GM12878 (cell line): ENCODE results near the gene AADAC. TPM values are rescaled to one million over a fixed set of nuclear protein-coding genes. Genes with fewer than 3 reads are reported as not detected.

ENCODE experiments used
- ATAC-seq: fragments of 200-7000 bp; cut with Tn5 transposase; 3 replicates; pipeline ENCODE4 v1.9.1; 2020; ENCODE audit warnings: mild to moderate bottlenecking, moderate library complexity
- BruUV-seq: library from RNA; stranded (reverse); fragments of 400-500 nt; replicated peaks from 2 replicates; lab custom pipeline; 2021; lab: Mats Ljungman, UMichigan
- CTCF ChIA-PET: fragments of 300-600 bp; sonication (Branson Sonifier 250); formaldehyde crosslinking; extraction: SDS; loops from one replicate; lab custom pipeline; 2021; ENCODE audit warnings: inconsistent platforms; lab: Yijun Ruan, JAX
- POLR2A ChIA-PET: fragments of 350-600 bp; formaldehyde crosslinking; extraction: SDS; loops from one replicate; lab custom pipeline; 2021; ENCODE audit warnings: inconsistent platforms; lab: Charles Lee
- RAD21 ChIA-PET: fragments of 300-600 bp; sonication (Branson Sonifier 250); formaldehyde crosslinking; loops from one replicate; lab custom pipeline; 2023; ENCODE audit warnings: antibody characterized with exemption; ENCODE audit not compliant: unreplicated experiment; lab: Charles Lee
- SMC1A ChIA-PET: fragments of 300-600 bp; sonication (Branson Sonifier 250); formaldehyde crosslinking; loops from one replicate; lab custom pipeline; 2023; ENCODE audit not compliant: unreplicated experiment, uncharacterized antibody; lab: Charles Lee
- DNase-seq: peaks from one replicate; pipeline ENCODE4 v3.0.0-alpha.2; 2011; ENCODE audit warnings: low read depth, low spot score
- FAIRE-seq: peaks from 3 replicates; lab custom pipeline; 2011; peaks lifted over from hg19 to GRCh38; lab: Jason Lieb, UNC
- H2AFZ ChIP-seq: 2 replicates; pipeline ENCODE4 v1.6.0; 2011; ENCODE audit warnings: low read depth, low read length, control low read depth; ENCODE audit not compliant: control insufficient read depth
- H3K27ac ChIP-seq: 2 replicates; pipeline ENCODE4 v1.5.1; 2011; ENCODE audit warnings: control low read depth; ENCODE audit not compliant: control insufficient read depth, insufficient read depth
- H3K27me3 ChIP-seq, 2 experiments: replicated peaks in 1 of 2; 2 replicates each; pipeline versions ENCODE4 v1.6.0 to v1.6.1; 2011; ENCODE audit warnings: low read length in 1 of 2; ENCODE audit not compliant: control insufficient read depth in 2 of 2, insufficient read depth in 2 of 2
- H3K36me3 ChIP-seq, 2 experiments: 2 replicates each; pipeline ENCODE4 v1.5.1; 2011; ENCODE audit warnings: low read length in 1 of 2; ENCODE audit not compliant: control insufficient read depth in 2 of 2, insufficient read depth in 2 of 2
- H3K4me1 ChIP-seq: 2 replicates; pipeline ENCODE4 v1.6.1; 2011; ENCODE audit warnings: mild to moderate bottlenecking, low read length, moderate library complexity, mixed read lengths; ENCODE audit not compliant: control insufficient read depth, insufficient read depth
- H3K4me2 ChIP-seq: 2 replicates; pipeline ENCODE4 v1.6.0; 2011; ENCODE audit warnings: control low read depth; ENCODE audit not compliant: control insufficient read depth, insufficient read depth
- H3K4me3 ChIP-seq: fragments of 200-600 bp; sonication (generic); 2 replicates; pipeline ENCODE4 v1.5.1; 2016
- H3K79me2 ChIP-seq: 2 replicates; pipeline ENCODE4 v1.6.0; 2011; ENCODE audit warnings: low read length; ENCODE audit not compliant: control insufficient read depth, insufficient read depth
- H3K9ac ChIP-seq: 2 replicates; pipeline ENCODE4 v1.8.0; 2011; ENCODE audit warnings: low read length, control low read depth, mixed read lengths; ENCODE audit not compliant: control insufficient read depth, insufficient read depth
- H3K9me3 ChIP-seq: replicated peaks from 3 replicates; pipeline ENCODE4 v1.5.1; 2011; ENCODE audit warnings: mild to moderate bottlenecking, low read length; ENCODE audit not compliant: control insufficient read depth, insufficient read depth
- H4K20me1 ChIP-seq: 2 replicates; pipeline ENCODE4 v1.6.0; 2011; ENCODE audit not compliant: control insufficient read depth, insufficient read depth
- CHD4 ChIP-seq: fragments of 200-600 bp; sonication (generic); IDR thresholded peaks from 2 replicates; pipeline ENCODE4 v1.6.1; 2016; ENCODE audit warnings: mild to moderate bottlenecking
- EGR1 ChIP-seq, 2 experiments: IDR thresholded peaks; 1 replicate in 1 of 2; 2 replicates in 1 of 2; pipeline ENCODE4 v1.6.1; 2011 to 2012; ENCODE audit warnings: low read depth in 2 of 2, low read length in 2 of 2, borderline replicate concordance in 1 of 2, mild to moderate bottlenecking in 1 of 2, moderate library complexity in 1 of 2
- HDAC6 ChIP-seq: fragments of 200-600 bp; sonication (generic); IDR thresholded peaks from one replicate; pipeline ENCODE4 v1.8.0; 2017; ENCODE audit warnings: antibody characterized with exemption; ENCODE audit not compliant: unreplicated experiment
- KDM1A ChIP-seq: fragments of 200-600 bp; sonication (generic); IDR thresholded peaks from 2 replicates; pipeline ENCODE4 v1.6.1; 2016; ENCODE audit warnings: borderline replicate concordance
- MXI1 ChIP-seq: fragments of 150-350 bp; IDR thresholded peaks from 2 replicates; pipeline ENCODE4 v1.6.1; 2011; ENCODE audit warnings: low read depth, mild to moderate bottlenecking, inconsistent platforms, low read length, improper control_type of control experiment
- NBN ChIP-seq: fragments of 450-650 bp; IDR thresholded peaks from 2 replicates; pipeline ENCODE4 v1.6.1; 2016
- PAX8 ChIP-seq: fragments of 450-650 bp; IDR thresholded peaks from 2 replicates; pipeline ENCODE4 v1.6.1; 2017; ENCODE audit warnings: mild to moderate bottlenecking, moderate library complexity
- RAD21 ChIP-seq: IDR thresholded peaks from 2 replicates; pipeline ENCODE4 v1.6.1; 2011; ENCODE audit warnings: mild to moderate bottlenecking, low read depth, low read length, moderate library complexity; ENCODE audit not compliant: insufficient read depth
- SIX5 ChIP-seq: IDR thresholded peaks from 2 replicates; pipeline ENCODE4 v1.6.1; 2011; ENCODE audit warnings: mild to moderate bottlenecking, low read depth, low read length, moderate library complexity; ENCODE audit not compliant: severe bottlenecking
- SMARCA5 ChIP-seq: fragments of 450-650 bp; IDR thresholded peaks from 2 replicates; pipeline ENCODE4 v1.6.1; 2017; ENCODE audit warnings: mild to moderate bottlenecking
- SMC3 ChIP-seq: IDR thresholded peaks from 2 replicates; pipeline ENCODE4 v1.6.1; 2011; ENCODE audit warnings: low read length, improper control_type of control experiment, borderline replicate concordance
- TCF7 ChIP-seq: IDR thresholded peaks from 2 replicates; pipeline ENCODE4 v1.6.1; 2014; ENCODE audit warnings: antibody characterized with exemption, borderline replicate concordance
- YY1 ChIP-seq: IDR thresholded peaks from 2 replicates; pipeline ENCODE4 v1.6.1; 2011; ENCODE audit warnings: low read depth, mild to moderate bottlenecking, low read length
- WGBS: methylation state at CpG from one replicate; pipeline ENCODE4 v1.1.6; 2016; ENCODE audit warnings: low lambda C conversion rate; ENCODE audit not compliant: insufficient replicate concordance, insufficient coverage; ENCODE audit errors: missing lambda C conversion rate; 5-methylcytosine and 5-hydroxymethylcytosine counted together
- in situ Hi-C: fragments of 300-500 bp; cut with MboI; formaldehyde crosslinking; loops from 9 replicates; pipeline ENCODE4 v1.14.3; 2018; ENCODE audit warnings: mixed read lengths
- intact Hi-C: fragments of 100-400 bp; cut with micrococcal nuclease; formaldehyde crosslinking; loops from one replicate; pipeline ENCODE4 v1.14.2; 2022; ENCODE audit not compliant: unreplicated experiment
- polyA plus RNA-seq, 11 experiments: library from polyadenylated mRNA; depleted of rRNA in 4 of 11; unstranded in 6 of 11; stranded (reverse) in 5 of 11; fragments of >200 nt; fragmentation: Nextera tagmentation in 4 of 11; fragmentation: Illumina TruSeq in 1 of 11; extraction: Ambion mirVana in 4 of 11; extraction: Trizol in 1 of 11; gene quantifications; 1 replicate in 1 of 11; 2 replicates in 10 of 11; pipeline versions ENCODE4 v1.2.1 to v1.2.3, GENCODE V29; 2011 to 2016; ENCODE audit warnings: inconsistent platforms in 2 of 11, missing spikeins in 2 of 11, low read depth in 1 of 11
- total RNA-seq, 4 experiments: library from RNA; depleted of rRNA in 3 of 4; stranded (reverse); fragments of >200 nt in 3 of 4; fragmentation: Illumina TruSeq in 1 of 4; extraction: Trizol in 1 of 4; gene quantifications; 2 replicates each; pipeline versions ENCODE4 v1.2.1 to v1.2.3, GENCODE V29; 2013 to 2021
- TF ChIP-seq, protein P1 (sequence below): fragments of 450-650 bp; formaldehyde crosslinking; IDR thresholded peaks from 2 replicates; pipeline ENCODE4 v1.4.0; 2022; ENCODE audit warnings: mild to moderate bottlenecking, moderate library complexity
- TF ChIP-seq, protein P2 (sequence below): fragments of 450-650 bp; conservative IDR thresholded peaks from 2 replicates; pipeline ENCODE4 v1.6.1; 2017; ENCODE audit warnings: mild to moderate bottlenecking, moderate library complexity

Gene AADAC
- total and polyA plus RNA-seq, 10 of the 15 experiments (the other 5 are each of a cell fraction or from before 2014, with no cell fraction given) = 0.13 TPM; not detected in 9

DNA sequence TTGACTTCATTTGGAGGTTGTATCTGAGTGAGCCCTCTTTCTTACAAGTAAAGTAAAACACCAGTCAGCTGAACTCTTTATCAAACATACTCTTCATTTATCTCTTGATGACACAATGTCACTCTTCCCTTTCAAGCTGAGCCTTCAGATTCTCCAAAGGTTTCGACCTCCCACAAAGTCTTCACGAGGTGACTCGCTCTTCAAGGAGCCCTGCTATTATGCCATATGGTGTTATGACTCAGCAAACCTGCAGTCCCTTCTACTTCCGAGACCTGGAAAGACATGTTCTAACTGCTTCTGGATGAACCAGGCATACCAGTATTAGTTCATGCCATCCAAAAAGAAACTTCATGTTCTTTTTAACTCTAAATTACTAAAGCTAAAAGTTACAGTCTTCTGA lies 23.1 kb downstream of the AADAC start (continued):
- TF ChIP-seq, protein P1, sequence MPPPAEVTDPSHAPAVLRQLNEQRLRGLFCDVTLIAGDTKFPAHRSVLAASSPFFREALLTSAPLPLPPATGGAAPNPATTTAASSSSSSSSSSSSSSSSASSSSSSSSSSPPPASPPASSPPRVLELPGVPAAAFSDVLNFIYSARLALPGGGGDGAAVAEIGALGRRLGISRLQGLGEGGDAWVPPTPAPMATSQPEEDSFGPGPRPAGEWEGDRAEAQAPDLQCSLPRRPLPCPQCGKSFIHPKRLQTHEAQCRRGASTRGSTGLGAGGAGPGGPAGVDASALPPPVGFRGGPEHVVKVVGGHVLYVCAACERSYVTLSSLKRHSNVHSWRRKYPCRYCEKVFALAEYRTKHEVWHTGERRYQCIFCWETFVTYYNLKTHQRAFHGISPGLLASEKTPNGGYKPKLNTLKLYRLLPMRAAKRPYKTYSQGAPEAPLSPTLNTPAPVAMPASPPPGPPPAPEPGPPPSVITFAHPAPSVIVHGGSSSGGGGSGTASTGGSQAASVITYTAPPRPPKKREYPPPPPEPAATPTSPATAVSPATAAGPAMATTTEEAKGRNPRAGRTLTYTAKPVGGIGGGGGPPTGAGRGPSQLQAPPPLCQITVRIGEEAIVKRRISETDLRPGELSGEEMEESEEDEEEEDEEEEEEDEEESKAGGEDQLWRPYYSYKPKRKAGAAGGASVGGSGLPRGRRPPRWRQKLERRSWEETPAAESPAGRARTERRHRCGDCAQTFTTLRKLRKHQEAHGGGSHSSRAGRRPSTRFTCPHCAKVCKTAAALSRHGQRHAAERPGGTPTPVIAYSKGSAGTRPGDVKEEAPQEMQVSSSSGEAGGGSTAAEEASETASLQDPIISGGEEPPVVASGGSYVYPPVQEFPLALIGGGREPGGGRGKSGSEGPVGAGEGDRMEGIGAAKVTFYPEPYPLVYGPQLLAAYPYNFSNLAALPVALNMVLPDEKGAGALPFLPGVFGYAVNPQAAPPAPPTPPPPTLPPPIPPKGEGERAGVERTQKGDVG = no peak
- TF ChIP-seq NBN (no peak), EGR1 (IDR thresholded peaks at IDR 0.05; ENCODE audit: borderline replicate concordance in 1 of 2, low read depth in 2 of 2, low read length in 2 of 2) (no peak)
- TF ChIP-seq, protein P2, sequence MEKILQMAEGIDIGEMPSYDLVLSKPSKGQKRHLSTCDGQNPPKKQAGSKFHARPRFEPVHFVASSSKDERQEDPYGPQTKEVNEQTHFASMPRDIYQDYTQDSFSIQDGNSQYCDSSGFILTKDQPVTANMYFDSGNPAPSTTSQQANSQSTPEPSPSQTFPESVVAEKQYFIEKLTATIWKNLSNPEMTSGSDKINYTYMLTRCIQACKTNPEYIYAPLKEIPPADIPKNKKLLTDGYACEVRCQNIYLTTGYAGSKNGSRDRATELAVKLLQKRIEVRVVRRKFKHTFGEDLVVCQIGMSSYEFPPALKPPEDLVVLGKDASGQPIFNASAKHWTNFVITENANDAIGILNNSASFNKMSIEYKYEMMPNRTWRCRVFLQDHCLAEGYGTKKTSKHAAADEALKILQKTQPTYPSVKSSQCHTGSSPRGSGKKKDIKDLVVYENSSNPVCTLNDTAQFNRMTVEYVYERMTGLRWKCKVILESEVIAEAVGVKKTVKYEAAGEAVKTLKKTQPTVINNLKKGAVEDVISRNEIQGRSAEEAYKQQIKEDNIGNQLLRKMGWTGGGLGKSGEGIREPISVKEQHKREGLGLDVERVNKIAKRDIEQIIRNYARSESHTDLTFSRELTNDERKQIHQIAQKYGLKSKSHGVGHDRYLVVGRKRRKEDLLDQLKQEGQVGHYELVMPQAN = no peak
- TF ChIP-seq, all 136 proteins: peak for 0

DNA sequence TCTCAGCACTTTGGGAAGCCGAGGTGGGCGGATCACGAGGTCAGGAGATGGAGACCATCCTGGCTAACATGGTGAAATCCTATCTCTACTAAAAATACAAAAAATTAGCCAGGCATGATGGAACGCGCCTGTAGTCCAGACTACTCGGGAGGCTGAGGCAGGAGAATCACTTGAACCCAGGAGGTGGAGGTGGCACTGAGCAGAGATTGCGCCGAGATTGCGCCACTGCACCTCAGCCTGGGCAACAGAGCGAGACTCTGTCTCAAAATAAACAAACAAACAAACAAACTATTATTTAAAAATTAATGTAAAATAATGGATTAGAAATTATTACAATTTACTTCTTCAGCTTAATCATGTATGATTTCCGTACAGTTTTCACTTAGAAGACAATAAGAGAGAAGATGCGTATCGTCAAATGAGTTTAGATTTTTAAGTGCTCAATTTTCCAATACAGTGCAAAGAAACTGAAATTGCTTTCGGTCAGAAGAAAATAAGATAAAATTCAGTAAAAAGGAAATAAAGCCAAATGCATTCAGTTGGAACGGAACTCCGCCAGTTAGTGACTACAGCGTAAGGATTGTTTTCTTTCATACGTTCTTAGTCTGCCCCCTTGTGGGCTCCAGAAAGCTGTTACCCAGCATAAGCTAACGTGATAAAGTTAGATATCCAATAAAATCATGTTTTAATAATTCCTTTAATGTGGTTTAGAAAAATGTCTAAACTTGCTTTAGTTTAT lies 24.8 kb downstream of the AADAC start:
- Histone ChIP-seq H3K9ac (no peak overlapping the region), H4K20me1 (no peaks in the 10 kb centered on the region), H3K27ac (no peak overlapping the region), H3K9me3 (no peaks in the 10 kb centered on the region), H3K79me2 (no peaks in the 10 kb centered on the region), H3K4me3 (no peak overlapping the region), H3K4me2 (no peak overlapping the region), H3K4me1 (no peaks in the 10 kb centered on the region), H2AFZ (no peak overlapping the region), H3K36me3 (no peaks in the 10 kb centered on the region), H3K27me3 (no peaks in the 10 kb centered on the region)
- intact Hi-C loops = loop anchor here (1.0 to 5.0 kb wide), 5 partner anchors 80 to 670 kb away; no protein-coding TSS in a partner anchor
- in situ Hi-C loops = loop anchor here (10.0 kb wide), 1 partner anchor 404 kb away; no protein-coding TSS in a partner anchor
- CTCF ChIA-PET = interaction anchor here (0.7 to 4.9 kb wide), 24 partner anchors 9 to 676 kb away, joined by 3 to 55 read pairs (median 4); partner anchors contain the start of gene P2RY14
- POLR2A ChIA-PET = no interaction called here
- WGBS = 48% methylated on average over 19 of the region's 19 CpGs
- ATAC-seq = peak; percentile 87
- SMC1A ChIA-PET = interaction anchor here (0.6 to 4.3 kb wide), 15 partner anchors 9 to 671 kb away, joined by 3 to 38 read pairs (median 3); no protein-coding TSS in a partner anchor
- peak; percentile 85 for FAIRE-seq
- no TSS peak for BruUV-seq
- RAD21 ChIA-PET = interaction anchor here (0.6 to 2.7 kb wide), 13 partner anchors 38 to 1214 kb away, joined by 3 to 16 read pairs (median 3); no protein-coding TSS in a partner anchor
- DNase-seq = peak; percentile 2
- TF ChIP-seq HDAC6 (no peak), RAD21 (peak; percentile 87), PAX8 (0 out of 2 replicates have a peak, but pooled peaks have one; percentile 37), TCF7 (0 out of 2 replicates have a peak, but pooled peaks have one; percentile 17), KDM1A (no peak), MXI1 (no peak), SMARCA5 (no peak), CHD4 (no peak), SIX5 (no peak), YY1 (no peak), SMC3 (peak; percentile 75)
